ENCODE data around the gene GSC2. TPM values are rescaled to one million over a fixed set of nuclear protein-coding genes. Genes with fewer than 3 reads are reported as not detected.

The GSC2 gene
- total RNA-seq, 1 donor from 2014 or later: not detected

DNA sequence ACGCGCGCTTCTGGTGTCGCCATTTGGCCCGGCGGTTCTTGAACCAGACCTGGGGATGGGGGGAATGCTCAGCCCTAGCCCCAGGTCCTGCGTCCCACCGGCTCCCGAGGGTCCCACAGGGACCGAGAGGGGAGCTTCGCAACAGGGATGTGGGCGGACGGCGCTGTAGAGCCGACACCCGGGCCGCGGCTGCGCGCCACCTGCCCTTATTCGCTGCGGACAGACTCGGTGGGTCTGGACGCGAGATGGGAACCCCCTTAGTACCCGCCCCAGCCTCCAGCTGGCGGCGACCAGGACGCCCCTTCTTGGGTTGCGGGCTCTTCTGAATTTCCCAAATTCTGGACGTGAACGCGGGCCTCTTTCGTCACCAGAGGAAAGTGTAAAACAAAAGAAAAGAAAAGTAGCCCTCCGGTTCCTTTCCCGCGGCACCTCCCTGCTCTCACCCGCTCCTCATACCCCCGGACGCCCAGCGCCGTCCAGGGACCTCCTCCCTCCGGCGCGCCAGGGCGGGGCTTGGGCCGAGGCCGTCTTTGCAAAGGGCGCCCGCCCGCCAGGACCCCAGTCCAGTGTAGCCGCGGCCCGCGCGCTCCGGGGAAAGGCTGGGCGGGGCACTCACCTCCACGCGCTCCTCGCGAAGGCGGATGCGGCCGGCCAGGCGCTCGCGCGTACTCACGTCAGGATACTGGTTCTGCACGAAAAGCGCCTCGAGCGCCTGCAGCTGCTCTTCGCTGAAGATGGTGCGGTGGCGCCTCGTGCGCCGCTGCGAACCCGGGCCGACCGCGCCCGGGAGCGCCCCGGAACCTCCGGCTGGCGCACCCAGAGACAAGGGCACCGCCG lies 827 bp downstream of the GSC2 start:
- H3K79me2 ChIP-seq (ENCODE audit: low read depth): peaks cover under 1% of the 10 kb centered on the region
- peaks cover 7% of the 10 kb centered on the region for H3F3A ChIP-seq (ENCODE audit: low read depth)
- H3K27me3 Mint-ChIP-seq (ENCODE audit: insufficient read depth, low read depth): peaks cover 68% of the 10 kb centered on the region
- peaks cover 8% of the 10 kb centered on the region for H3K4me1 Mint-ChIP-seq
- H3K27me3 ChIP-seq: peaks cover 94% of the 10 kb centered on the region
- H3K4me1 ChIP-seq: no peaks in the 10 kb centered on the region
- TF ChIP-seq EZH2 (IDR thresholded peaks at IDR 0.05) (peak; percentile 100), EZH2phosphoT487 (IDR thresholded peaks at IDR 0.05) (peak; percentile 99)
- TF ChIP-seq, protein P1, sequence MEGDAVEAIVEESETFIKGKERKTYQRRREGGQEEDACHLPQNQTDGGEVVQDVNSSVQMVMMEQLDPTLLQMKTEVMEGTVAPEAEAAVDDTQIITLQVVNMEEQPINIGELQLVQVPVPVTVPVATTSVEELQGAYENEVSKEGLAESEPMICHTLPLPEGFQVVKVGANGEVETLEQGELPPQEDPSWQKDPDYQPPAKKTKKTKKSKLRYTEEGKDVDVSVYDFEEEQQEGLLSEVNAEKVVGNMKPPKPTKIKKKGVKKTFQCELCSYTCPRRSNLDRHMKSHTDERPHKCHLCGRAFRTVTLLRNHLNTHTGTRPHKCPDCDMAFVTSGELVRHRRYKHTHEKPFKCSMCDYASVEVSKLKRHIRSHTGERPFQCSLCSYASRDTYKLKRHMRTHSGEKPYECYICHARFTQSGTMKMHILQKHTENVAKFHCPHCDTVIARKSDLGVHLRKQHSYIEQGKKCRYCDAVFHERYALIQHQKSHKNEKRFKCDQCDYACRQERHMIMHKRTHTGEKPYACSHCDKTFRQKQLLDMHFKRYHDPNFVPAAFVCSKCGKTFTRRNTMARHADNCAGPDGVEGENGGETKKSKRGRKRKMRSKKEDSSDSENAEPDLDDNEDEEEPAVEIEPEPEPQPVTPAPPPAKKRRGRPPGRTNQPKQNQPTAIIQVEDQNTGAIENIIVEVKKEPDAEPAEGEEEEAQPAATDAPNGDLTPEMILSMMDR (IDR thresholded peaks at IDR 0.05): no peak
- no peak overlapping the region for H3K27ac ChIP-seq
- no peak overlapping the region for H3K9ac ChIP-seq
- H3K9me3 Mint-ChIP-seq: peaks cover 13% of the 10 kb centered on the region
- H3K27ac Mint-ChIP-seq: no peak overlapping the region
- H3K36me3 Mint-ChIP-seq: peaks cover 4% of the 10 kb centered on the region
- H2AFZ ChIP-seq (replicated peaks): peak overlapping the region; percentile 79
- peaks cover 10% of the 10 kb centered on the region for H4K20me1 ChIP-seq (ENCODE audit: low read depth)
- peak overlapping the region; percentile 51 for H3K4me2 ChIP-seq
- peak; percentile 67 for DNase-seq (ENCODE audit: low spot score)
- no peaks in the 10 kb centered on the region for H3K36me3 ChIP-seq
- H3K9me3 ChIP-seq (ENCODE audit: low read depth): no peaks in the 10 kb centered on the region
- H3K4me3 Mint-ChIP-seq: no peak overlapping the region
- H3K4me3 ChIP-seq: peak overlapping the region; percentile 40

DNA sequence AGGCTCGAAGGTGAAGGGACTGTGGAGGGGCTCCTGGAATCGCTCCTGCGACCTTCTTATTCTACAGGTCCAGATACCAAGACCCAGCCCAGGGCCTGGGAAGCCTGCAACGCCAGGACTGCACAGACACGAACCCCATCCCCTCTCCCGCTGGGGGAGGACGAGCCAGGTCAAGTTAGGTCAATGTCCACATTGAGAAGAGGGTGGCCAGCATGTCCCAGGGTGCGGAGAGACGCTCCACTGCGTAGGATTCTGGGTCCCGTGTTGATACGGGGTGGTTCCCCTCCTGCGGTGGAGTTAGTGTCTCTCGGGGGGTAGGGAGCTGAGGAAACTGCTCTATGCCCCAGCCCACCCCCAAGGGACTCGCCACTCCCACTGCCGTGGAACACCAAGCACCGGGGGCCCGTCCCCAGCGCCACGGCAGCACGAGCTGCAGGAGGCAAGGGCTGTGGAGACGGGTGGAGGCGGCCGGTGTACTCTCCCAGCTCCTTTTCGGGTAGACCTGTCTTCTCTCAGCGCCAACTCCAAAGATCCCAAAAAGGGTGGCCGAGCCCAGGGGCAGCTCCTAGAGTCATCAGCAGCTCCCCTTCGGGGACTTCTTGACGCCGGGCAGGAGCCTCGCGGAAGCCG lies 1.6 kb downstream of the GSC2 start:
- Histone ChIP-seq H3K4me1 (peaks cover 4% of the 10 kb centered on the region), H3K4me3 (no peak overlapping the region), H3K4me2 (no peak overlapping the region), H3K9ac (no peak overlapping the region), H2AFZ (replicated peaks) (peak overlapping the region; percentile 79), H3K9me3 (ENCODE audit: low read depth) (no peaks in the 10 kb centered on the region), H3K27ac (no peak overlapping the region), H3K27me3 (peaks cover 87% of the 10 kb centered on the region), H3F3A (ENCODE audit: low read depth) (peaks cover 7% of the 10 kb centered on the region), H3K79me2 (ENCODE audit: low read depth) (peaks cover 8% of the 10 kb centered on the region), H4K20me1 (ENCODE audit: low read depth) (peaks cover 13% of the 10 kb centered on the region), H3K36me3 (no peaks in the 10 kb centered on the region)
- peaks cover 63% of the 10 kb centered on the region for H3K27me3 Mint-ChIP-seq (ENCODE audit: insufficient read depth, low read depth)
- peaks cover 14% of the 10 kb centered on the region for H3K4me1 Mint-ChIP-seq
- DNase-seq (ENCODE audit: low spot score): no peak
- H3K27ac Mint-ChIP-seq: no peak overlapping the region
- TF ChIP-seq EZH2phosphoT487 (IDR thresholded peaks at IDR 0.05) (no peak), EZH2 (IDR thresholded peaks at IDR 0.05) (no peak)
- TF ChIP-seq, protein P1 (IDR thresholded peaks at IDR 0.05): no peak
- peaks cover 13% of the 10 kb centered on the region for H3K9me3 Mint-ChIP-seq
- no peak overlapping the region for H3K4me3 Mint-ChIP-seq
- H3K36me3 Mint-ChIP-seq: peaks cover 4% of the 10 kb centered on the region

DNA sequence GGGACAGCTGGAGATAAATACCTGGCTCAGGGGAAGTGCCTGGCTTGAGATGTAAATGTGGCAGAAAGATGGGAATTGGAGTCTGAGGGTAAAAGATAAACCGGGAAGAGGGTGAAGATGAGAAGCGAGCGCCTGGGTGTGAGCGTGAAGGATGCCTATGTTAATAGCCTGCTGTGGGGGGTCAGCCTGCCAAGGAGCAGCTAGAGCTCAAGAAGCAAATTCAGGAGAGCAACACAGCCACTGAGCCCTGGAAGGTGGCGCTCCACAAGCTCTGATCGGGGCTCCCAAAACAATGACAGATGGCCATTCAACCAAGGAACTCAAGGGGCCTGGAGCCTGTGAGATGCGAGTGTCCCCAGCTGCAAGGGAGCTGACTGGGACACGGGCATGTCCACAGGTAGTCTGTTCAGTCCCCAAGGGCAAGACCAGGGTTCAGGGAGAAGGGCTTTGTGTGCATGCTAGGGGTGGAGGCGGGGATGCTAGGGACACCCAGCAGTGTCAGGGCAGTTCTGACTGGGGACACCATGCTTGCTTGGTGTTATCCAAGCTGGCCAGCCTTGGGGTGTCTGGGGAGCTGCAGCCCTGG lies 2.8 kb downstream of the GSC2 start:
- no peak overlapping the region for H3K9ac ChIP-seq
- H3K27me3 ChIP-seq: peaks cover 75% of the 10 kb centered on the region
- Mint-ChIP-seq H3K27me3 (ENCODE audit: insufficient read depth, low read depth) (peaks cover 54% of the 10 kb centered on the region), H3K9me3 (peaks cover 10% of the 10 kb centered on the region), H3K36me3 (peaks cover 6% of the 10 kb centered on the region), H3K27ac (no peak overlapping the region), H3K4me3 (peak overlapping the region; percentile 68), H3K4me1 (peaks cover 17% of the 10 kb centered on the region)
- no peak overlapping the region for H3K27ac ChIP-seq
- TF ChIP-seq, protein P1 (IDR thresholded peaks at IDR 0.05): no peak
- TF ChIP-seq EZH2 (IDR thresholded peaks at IDR 0.05) (no peak), EZH2phosphoT487 (IDR thresholded peaks at IDR 0.05) (no peak)
- H3K36me3 ChIP-seq: no peaks in the 10 kb centered on the region
- peaks cover 6% of the 10 kb centered on the region for H3K4me1 ChIP-seq
- H3K4me2 ChIP-seq: no peak overlapping the region
- H4K20me1 ChIP-seq (ENCODE audit: low read depth): peaks cover 17% of the 10 kb centered on the region
- H3K79me2 ChIP-seq (ENCODE audit: low read depth): peaks cover 12% of the 10 kb centered on the region
- no peak overlapping the region for H3K4me3 ChIP-seq
- H2AFZ ChIP-seq (replicated peaks): no peak overlapping the region
- H3K9me3 ChIP-seq (ENCODE audit: low read depth): no peaks in the 10 kb centered on the region
- H3F3A ChIP-seq (ENCODE audit: low read depth): peaks cover 7% of the 10 kb centered on the region
- DNase-seq (ENCODE audit: low spot score): no peak

Data from neural progenitor cell (in vitro differentiated cells).